Brain pericyte (primary cell): ENCODE data around the gene SUSD4.
"Not testable (repeated sequence)": the region's sequence is repeated elsewhere in the genome, so short reads cannot be mapped to it uniquely, and the experiment has no call there.

ENCODE experiments used
- DNase-seq: peaks from one replicate; pipeline ENCODE4 v3.0.0-alpha.2; 2012; ENCODE audit warnings: low read depth, low spot score

Gene SUSD4

GRCh38 chr1:223297800-223298199, 66.2 kb downstream of the SUSD4 start:
- DNase-seq = no peak

GRCh38 chr1:223291796-223292195, 72.2 kb downstream of the SUSD4 start:
- no peak for DNase-seq

GRCh38 chr1:223290397-223290796, 73.6 kb downstream of the SUSD4 start:
- DNase-seq = no peak

- DNase-seq = no peak
Measured at GRCh38 chr1:223289621-223290020, 74.4 kb downstream of the SUSD4 start.

- DNase-seq = no peak
Measured at GRCh38 chr1:223288826-223289225, 75.2 kb downstream of the SUSD4 start.

DNA sequence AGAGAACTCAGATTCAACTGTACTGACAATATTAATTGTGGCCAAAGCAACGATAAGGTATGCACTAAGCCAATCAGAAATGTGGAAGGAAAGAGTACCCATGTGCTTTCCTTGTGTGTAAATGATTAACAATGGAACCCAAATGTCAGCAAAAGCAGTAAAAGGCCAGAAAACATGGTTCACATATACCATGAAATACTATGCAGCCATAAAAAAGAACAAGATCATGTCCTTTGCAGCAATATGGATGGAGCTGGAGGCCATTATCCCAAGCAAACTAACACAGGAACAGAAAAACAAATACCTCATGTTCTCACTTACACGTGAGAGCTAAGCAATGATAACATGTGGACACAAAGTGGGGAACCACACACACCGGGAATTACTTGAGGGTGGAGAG, 78.5 kb downstream of the SUSD4 start:
- DNase-seq = no peak

GRCh38 chr1:223283697-223284096, 80.3 kb downstream of the SUSD4 start:
- not testable (repeated sequence) for DNase-seq

DNA sequence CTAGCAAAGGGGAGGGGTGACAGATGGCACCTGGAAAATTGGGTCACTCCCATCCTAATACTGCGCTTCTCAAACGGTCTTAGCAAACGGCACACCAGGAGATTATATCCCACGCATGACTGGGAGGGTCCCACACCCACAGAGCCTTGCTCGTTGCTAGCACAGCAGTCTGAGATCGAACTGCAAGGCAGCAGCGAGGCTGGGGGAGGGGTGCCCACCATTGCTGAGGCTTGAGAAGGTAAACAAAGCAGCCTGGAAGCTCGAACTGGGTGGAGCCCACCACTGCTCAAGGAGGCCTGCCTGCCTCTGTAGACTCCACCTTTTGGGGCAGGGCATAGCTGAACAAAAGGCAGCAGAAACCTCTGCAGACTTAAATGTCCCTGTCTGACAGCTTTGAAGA, 85.7 kb downstream of the SUSD4 start:
- DNase-seq = not testable (repeated sequence)

- no peak for DNase-seq
Measured at GRCh38 chr1:223276029-223276428, 87.9 kb downstream of the SUSD4 start.

DNA sequence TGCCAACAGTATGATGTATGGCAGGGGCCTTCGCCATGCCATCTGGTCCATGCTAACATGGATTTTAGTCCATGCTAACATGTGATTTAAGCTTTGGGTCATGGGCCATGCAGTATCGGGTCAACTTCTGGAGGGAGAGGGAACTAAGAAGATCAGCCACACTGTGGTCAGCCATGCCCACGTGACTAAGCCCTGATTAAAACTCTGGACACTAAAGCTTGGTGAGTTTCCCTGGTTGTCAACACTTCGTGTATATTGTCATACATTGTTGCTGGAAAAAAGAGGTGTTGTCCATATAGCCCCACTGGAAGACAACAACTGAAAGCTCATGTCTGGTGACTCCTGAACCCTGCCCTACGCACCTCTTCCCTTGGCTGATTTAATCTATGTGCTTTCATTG, 90.5 kb downstream of the SUSD4 start:
- DNase-seq = no peak

GRCh38 chr1:223271085-223271781, 92.7 kb downstream of the SUSD4 start:
- no peak for DNase-seq

DNA sequence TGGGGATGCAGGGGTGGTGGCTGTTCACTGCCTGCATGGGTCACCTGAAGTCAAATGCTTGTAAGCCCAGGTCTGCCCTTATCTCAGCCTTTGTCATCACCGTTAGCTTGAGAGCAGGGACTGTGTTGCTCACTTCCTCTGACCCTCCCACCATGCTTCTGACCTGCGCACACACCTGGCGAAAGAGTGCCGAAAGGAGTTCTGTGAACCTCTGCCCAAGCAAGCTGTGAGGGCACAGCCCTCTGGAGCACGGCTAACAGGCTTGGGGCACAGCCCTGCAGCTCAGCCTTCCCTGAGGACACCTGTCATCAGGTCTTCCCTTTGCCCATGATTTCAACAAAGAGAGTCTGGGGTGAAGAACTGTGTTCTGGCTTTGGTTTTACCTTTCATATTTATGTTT, 93.8 kb downstream of the SUSD4 start:
- DNase-seq = no peak

- no peak for DNase-seq
Measured at GRCh38 chr1:223269006-223269405, 95.0 kb downstream of the SUSD4 start.

DNA sequence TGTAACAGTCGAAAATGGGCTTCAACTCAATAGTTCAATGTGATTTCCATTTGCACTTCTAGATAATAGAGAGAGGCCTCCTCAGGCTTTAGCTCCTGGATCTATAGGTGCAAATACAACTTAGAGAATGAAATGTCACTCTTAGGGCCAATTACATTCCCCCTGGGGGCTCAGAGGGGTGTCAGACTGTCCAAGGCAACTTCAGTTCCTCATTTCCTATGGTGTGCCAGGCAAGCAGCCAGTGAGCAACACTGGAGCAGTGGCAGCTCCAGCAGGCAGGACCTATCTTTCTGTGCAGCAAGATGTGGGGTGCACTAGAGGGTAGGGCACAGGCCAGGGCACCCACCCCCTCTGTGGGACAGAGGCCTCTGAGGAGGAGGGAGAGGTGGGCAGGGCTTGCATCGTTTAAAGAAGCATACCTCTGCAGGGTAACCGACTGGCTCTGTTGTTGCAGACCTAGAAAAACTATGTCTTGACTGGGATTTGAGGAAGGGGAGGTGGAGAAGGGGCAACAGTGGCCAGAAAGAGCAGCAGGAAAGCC, 97.3 kb downstream of the SUSD4 start:
- DNase-seq = no peak

DNA sequence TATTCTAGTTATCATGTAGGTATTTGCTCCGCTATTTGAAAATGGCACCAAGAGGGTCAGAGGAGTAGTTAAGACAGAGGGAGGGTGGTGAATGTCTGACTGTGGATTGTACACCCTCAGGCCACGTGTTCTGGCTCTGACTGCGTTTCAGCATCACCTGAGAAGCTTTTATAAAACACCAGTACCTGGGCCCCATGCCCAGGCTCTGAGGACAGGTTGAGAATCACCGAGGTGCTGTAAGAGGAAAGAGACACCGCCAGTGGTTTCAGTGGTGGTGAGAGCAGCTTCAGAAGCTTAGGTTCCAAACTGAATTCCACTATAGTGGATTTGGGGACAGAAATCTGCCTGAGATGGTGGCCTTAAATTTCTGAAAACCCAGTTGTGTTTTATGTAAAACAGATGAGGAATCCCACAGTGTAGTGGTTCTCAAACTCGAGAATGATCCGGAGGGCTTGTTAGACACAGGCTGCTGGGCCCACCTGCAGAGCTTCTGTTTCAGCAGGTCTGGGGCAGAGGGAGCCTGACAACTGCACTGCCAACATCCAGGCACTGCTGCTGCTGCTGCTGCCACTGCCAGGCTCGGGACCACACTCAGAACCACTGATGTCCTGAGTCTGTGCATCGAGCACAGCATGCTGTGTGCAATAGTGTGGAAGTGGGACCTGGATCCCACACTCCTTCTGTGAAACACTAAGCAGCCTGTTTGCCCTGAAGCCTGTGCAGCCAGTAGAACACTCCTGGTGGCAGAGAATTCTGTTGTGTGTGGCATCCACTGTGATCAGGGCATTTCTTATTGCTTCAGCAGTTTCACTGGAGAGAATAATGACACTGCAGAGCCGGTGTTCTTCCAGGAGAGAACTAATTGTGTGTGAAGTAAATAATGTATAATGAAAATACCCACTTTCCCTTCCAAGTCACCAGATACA, 98.7 kb downstream of the SUSD4 start:
- no peak for DNase-seq

- DNase-seq = no peak
Measured at GRCh38 chr1:223264529-223264928, 99.4 kb downstream of the SUSD4 start.

DNA sequence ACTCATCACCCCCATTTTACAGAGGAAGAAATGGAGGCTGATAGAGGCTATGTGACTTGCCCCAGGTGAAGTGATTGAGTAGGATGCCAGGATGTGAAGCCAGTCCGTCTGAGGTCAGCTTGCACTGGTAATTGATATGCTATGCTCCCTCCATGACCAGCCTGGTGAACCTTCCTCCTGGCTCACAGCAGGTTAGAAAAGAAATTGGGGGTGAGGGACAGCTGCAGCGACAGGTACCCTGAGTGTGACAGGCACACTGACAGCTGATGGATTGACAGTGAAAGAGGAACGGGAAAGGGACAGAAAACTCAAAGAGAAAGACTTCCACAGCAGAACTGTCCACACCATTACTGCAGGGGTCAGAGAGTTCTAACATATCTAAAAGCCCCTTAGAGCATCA, 102.1 kb downstream of the SUSD4 start:
- no peak for DNase-seq

- DNase-seq = no peak
Measured at GRCh38 chr1:223260712-223261111, 103.3 kb downstream of the SUSD4 start.

GRCh38 chr1:223259462-223259861, 104.5 kb downstream of the SUSD4 start:
- DNase-seq = no peak

GRCh38 chr1:223258751-223259198, 105.2 kb downstream of the SUSD4 start:
- no peak for DNase-seq

DNA sequence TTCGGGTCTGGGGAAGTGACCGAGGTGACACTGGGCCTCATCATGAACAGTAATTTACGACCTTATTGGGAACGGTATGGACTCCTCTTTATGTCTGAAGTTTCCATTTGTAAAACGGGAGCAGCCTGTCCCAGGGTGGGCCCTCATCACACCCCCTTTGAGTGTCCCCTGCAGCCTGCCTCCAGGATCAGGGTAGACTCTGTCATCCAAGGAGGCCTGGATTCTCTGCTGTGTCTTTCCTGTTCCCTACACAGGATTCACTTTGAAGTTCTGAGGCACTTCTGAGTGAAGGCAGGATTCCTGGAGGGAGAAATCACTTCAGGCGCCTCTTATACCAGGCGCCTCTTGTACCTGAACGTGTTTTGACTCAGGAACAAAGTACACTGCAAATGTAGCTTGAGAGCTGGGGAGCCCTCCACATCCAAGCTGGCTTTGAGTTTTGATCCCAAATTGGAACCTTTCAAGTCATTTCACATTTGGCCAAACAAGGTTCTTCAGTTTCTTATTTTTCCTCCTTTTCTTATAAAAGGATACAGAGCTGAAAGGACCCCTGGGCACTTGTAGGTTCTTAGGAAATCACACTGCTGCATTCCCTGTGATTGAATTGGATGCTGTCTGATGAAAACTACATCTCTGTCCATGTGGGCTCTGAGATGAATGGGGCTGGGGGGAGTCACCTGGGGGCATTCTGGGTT, 106.0 kb downstream of the SUSD4 start:
- DNase-seq = no peak

DNA sequence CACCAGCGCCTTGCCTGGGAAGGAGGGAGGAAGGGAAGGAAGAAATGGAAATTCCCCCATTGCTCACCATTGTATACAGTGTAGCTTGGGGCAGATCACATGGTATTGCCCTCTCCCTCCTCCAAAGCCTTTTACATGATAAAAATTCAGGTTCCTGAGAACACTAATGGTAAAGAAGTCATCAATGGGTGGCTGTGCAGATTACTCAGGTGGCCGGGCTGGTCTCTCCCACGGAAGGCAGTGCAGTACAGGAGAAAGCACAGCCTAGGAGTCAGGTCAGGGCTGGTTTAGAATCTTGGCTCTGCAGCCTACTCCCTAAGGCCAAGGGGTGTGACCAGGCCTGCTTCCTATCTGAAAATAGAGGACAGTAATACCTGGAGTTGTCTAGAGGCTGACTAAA, 107.9 kb downstream of the SUSD4 start:
- DNase-seq = no peak
